Medulla oblongata (tissue), 1 donor: ENCODE data around the gene PRAMEF12.
"Not testable (repeated sequence)": the region's sequence is repeated elsewhere in the genome, so short reads cannot be mapped to it uniquely, and the experiment has no call there.

Experiments
- DNase-seq: peaks from one replicate; pipeline ENCODE4 v3.0.0-alpha.2; 2015; ENCODE audit errors: extremely low spot score

Gene PRAMEF12

DNA sequence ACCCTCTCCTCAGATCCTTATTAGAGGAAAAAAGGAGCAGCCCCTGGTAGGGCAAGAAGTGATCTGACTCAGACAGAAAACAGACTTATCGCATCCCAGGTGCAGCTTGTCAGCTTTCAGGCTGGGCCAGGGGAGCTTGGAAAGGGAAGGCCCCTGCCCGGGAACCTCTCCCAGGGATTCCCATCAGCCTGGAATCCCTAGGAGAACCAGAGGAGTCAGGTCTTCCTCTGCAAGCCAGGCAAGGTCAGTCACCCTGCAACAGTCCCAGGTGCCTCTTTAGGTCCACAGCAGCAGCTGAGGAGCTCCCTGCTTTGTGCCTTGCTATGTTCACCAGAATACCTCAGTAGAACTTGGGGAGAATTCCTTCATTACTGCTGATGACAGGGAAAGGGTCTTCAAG lies 2.9 kb upstream of the PRAMEF12 start:
- no peak for DNase-seq

DNA sequence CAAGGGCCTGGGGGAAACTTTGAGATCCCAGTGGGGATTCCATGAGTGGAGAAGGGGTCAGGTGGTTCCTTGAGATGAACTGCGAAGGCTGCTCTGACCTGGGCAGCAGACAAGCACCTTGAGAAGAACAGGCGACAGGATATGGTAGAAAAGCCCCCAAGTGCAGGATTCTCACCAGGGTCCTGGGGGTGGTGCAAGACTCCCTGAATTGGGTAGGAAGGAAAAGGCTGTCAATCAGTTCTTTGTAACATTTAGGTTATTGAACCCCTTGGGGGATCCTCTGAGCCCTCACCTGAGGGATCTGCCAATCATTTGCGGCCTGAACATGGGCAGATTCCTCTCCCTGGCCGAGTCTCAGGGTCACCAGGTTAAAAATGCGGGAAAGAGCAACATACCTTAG lies 2.4 kb upstream of the PRAMEF12 start:
- no peak for DNase-seq

DNA sequence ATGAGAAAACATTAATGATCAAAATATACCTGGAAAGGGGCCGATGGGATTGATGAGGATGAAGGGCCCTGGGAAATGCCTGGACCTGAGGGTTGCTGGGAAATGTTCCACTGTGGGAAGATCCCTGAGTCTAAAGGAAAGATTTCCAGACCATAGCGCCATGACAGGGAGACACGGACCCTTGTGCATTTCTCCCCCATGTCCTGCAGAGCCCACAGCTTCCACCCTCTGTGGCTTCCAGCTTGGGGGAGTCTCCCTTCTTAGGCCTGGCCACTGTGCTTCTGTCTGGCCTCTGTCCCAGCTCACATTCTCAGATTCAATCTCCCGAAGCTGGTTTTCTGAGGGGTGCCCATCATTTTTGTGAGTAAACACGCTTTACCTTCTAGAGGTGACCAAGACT lies 1.0 kb upstream of the PRAMEF12 start:
- DNase-seq = no peak

DNA sequence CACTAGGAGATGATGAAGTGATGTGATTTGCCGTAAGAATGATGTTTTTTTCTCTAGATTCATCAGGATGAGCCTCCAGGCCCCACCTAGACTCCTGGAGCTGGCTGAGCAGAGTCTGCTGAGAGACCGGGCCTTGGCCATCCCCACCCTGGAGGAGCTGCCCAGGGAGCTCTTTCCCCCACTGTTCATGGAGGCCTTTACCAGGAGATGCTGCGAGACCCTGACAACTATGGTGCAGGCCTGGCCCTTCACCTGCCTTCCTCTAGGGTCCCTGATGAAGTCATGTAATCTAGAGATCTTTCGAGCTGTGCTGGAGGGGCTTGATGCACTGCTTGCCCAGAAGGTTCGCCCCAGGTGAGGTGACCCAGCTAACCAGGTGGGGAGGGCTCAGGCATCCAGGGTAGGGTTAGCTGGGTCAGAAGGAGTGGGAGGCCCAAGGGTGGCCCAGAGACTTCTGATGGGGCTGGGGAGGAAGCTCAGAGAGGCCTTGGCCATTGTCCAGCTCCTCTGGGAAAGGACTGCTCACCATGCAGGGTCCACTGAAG lies 1.3 kb downstream of the PRAMEF12 start:
- DNase-seq = no peak

DNA sequence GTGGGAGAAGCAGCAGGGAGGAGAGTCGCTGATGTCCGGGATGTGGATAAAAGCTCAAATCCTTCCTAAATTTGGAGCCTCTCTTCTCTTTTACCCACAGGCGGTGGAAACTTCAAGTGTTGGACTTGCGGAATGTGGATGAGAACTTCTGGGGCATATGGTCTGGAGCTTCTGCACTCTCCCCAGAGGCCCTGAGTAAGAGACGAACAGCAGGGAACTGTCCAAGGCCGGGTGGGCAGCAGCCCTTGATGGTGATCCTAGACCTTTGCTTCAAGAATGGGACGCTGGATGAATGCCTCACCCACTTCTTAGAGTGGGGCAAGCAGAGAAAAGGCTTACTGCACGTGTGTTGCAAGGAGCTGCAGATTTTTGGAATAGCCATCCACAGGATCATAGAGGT lies 1.9 kb downstream of the PRAMEF12 start:
- DNase-seq = no peak

DNA sequence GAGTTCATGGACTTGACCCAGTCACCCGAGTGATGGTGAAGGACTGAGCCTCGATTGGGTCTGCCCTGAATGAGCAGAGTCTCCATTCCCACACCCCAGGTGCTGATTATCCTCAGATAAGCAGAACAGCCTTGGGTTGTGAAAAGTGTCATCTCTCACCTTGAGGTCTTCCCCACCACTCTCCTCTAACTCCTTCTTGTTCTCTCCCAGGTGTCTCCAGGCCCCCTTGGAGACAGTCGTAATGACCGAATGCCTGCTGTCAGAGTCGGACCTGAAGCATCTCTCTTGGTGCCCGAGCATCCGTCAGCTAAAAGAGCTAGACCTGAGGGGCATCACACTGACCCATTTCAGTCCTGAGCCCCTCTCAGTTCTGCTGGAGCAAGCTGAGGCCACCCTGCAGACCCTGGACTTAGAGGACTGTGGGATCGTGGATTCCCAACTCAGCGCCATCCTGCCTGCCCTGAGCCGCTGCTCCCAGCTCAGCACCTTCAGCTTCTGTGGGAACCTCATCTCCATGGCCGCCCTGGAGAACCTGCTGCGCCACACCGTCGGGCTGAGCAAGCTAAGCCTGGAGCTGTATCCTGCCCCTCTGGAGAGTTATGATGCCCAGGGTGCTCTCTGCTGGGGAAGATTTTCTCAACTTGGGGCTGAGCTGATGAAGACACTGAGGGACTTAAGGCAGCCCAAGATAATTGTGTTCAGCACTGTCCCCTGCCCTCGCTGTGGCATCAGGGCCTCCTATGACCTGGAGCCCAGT lies 3.4 kb downstream of the PRAMEF12 start:
- DNase-seq = no peak

- DNase-seq = no peak
Observed at GRCh38 chr1:12778061-12778460, 4.5 kb downstream of the PRAMEF12 start.

DNA sequence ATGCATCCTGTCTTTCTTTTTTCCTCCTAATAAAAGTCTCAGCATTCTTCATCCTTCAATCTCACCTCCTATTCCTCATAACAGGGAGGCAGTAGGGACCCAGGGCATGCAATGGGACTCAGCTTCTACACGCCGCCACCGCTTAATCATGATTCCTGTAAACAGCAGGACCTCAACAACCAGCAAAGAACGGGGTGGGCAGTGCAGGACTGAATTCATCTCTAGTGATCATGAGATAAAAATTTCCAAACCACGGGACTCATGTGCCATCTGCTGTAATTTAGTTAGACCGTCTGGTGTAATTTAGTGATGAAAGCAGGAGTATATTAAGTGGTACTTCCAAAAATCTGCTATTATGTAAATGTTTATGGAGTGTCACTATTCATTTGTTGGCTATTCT lies 5.4 kb downstream of the PRAMEF12 start:
- no peak for DNase-seq

DNA sequence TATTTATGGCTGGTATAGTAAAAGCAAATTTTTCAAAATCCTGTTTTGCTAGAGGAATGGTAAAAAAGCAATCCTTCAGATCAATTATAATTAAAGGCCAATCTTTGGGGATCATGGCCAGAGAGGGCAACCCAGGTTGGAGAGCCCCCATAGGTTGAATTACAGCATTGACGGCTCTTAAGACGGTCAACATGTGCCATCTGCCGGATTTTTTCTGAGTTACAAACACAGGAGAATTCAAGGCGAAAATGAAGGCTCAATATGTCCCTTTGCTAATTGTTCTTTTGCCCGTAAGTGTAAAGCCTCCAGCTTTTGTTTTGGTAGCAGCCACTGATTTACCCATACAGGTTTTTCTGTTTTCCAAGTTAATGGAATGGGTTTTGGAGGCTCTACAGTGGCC lies 8.0 kb downstream of the PRAMEF12 start:
- DNase-seq = not testable (repeated sequence)

DNA sequence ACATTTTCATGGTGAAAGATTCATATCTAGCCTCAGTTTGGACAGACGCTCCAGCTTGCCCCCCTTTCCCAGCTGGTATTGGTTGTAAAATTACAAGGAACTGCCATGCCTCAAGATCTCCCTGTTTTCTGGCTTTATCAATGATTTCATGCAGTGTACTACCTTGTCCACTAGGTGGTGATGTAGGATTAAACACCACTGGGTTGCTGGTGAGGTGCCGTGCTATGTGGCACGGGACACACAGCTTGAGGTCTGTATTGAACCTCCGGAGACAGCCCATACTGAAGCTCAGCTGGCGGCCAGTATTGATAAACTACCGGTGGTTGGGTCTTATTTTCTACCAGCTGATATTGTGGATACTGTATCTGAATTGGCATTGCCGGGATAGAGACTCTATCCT lies 10.2 kb downstream of the PRAMEF12 start:
- DNase-seq = not testable (repeated sequence)

DNA sequence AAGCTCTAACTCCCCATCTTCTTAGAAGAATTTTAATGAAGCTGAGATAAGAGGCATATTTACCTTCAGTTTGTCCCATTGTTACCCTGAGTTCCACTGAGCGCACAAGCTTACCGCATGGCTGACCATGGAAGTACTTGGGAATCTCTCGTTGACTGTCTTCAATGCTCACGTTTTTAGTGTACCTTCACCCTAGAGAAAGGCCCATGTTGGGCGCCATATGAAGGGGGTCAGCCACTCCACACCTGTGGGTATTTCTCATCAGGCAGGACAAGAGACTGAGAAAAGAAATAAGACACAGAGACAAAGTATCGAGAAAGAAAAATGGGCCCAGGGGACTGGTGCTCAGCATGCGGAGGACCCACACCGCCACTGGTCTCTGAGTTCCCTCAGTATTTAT lies 11.2 kb downstream of the PRAMEF12 start:
- DNase-seq = not testable (repeated sequence)

- DNase-seq = not testable (repeated sequence)
Observed at GRCh38 chr1:12791097-12791496, 17.6 kb downstream of the PRAMEF12 start, which contains the start of gene PRAMEF1. PRAMEF1 (plus strand) TSS chr1:12791397; CDS start chr1:12793228, 1,831 bp downstream.

GRCh38 chr1:12798911-12799310 lies 25.4 kb downstream of the PRAMEF12 start:
- no peak for DNase-seq

GRCh38 chr1:12799730-12800129 lies 26.2 kb downstream of the PRAMEF12 start:
- no peak for DNase-seq

DNA sequence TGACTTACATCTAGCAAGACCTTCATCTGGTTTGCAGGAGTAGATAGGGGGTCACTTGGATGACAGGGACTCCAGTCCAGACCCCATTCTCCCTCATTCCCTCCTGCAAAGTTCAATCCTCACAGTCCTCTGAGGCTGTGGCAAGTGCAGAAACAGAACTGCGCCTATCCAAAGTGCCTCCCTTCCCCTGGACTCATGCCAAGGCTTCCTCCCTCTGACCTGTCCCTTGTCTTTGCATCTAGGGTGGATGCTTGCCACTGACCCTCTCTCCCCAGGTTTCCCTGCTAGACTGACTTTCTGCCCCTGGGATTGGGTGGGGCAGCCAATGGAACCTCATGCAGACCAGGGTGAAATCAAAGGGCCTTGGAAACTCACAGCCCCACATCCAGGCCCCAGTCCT lies 36.4 kb downstream of the PRAMEF12 start:
- no peak for DNase-seq

GRCh38 chr1:12810691-12811408 lies 37.3 kb downstream of the PRAMEF12 start:
- no peak for DNase-seq

DNA sequence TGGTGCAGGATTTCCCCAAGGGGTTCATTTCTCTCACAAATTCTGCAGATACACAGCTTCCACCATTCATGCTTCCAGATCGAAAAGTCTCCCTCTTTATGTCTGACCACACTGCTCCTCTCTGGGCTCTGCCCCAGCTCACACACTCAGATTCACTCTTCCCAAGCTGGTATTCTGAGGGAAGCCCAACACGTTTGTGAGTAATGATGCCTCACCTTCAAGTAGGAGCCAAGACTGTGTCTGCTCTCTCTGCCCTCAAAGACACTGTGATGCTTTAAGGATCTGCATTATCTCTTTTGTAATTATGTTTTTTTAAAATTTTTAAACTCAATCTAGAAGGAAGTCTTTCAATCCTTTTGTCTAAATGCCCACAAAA lies 37.9 kb downstream of the PRAMEF12 start:
- no peak for DNase-seq

- not testable (repeated sequence) for DNase-seq
Observed at GRCh38 chr1:12819061-12819460, 45.5 kb downstream of the PRAMEF12 start.
